Astrocyte of the spinal cord (primary cell): ENCODE measurements around the gene CCDC127.

Experiments used
- DNase-seq: peaks from one replicate; pipeline ENCODE4 v3.0.0; 2011; ENCODE audit warnings: low read depth, low spot score
- H3K4me3 ChIP-seq: 2 replicates; pipeline ENCODE4 v1.5.1; 2011; ENCODE audit warnings: low read depth, mild to moderate bottlenecking, low read length, moderate library complexity
- CTCF ChIP-seq: IDR thresholded peaks from 2 replicates; pipeline ENCODE4 v1.5.1; 2012; ENCODE audit warnings: low read depth, mild to moderate bottlenecking, low read length, inconsistent platforms
- in situ Hi-C: cut with HindIII; loops from 2 replicates; pipeline ENCODE4 v1.10.0; 2017; ENCODE audit warnings: low sequenced_read_pairs

CCDC127 gene

GRCh38 chr5:206927-207536, 10.9 kb downstream of the CCDC127 start:
- H3K4me3 ChIP-seq, result no peak overlapping the region
- in situ Hi-C loops, result no loop called here
- no peak for DNase-seq
- TF ChIP-seq CTCF, result no peak

GRCh38 chr5:206406-206805, 11.5 kb downstream of the CCDC127 start:
- TF ChIP-seq CTCF, result no peak
- DNase-seq, result peak; percentile 59
- H3K4me3 ChIP-seq, result no peak overlapping the region
- in situ Hi-C loops, result no loop called here

GRCh38 chr5:204966-205670, 12.8 kb downstream of the CCDC127 start:
- no peak for TF ChIP-seq CTCF
- in situ Hi-C loops, result no loop called here
- no peak for DNase-seq
- H3K4me3 ChIP-seq, result no peak overlapping the region

GRCh38 chr5:204462-204861, 13.5 kb downstream of the CCDC127 start:
- no peak overlapping the region for H3K4me3 ChIP-seq
- no peak for DNase-seq
- no peak for TF ChIP-seq CTCF
- in situ Hi-C loops, result no loop called here

GRCh38 chr5:204001-204400, 14.0 kb downstream of the CCDC127 start:
- H3K4me3 ChIP-seq, result no peak overlapping the region
- in situ Hi-C loops, result no loop called here
- TF ChIP-seq CTCF, result no peak
- DNase-seq, result no peak

GRCh38 chr5:203246-203930, 14.6 kb downstream of the CCDC127 start:
- TF ChIP-seq CTCF, result no peak
- DNase-seq, result no peak
- in situ Hi-C loops, result no loop called here
- no peak overlapping the region for H3K4me3 ChIP-seq
